SHP77 (cell line): ENCODE measurements around the gene BARX2.

ENCODE experiments used
- DNase-seq, 2 experiments: peaks; one replicate each; lab custom pipeline; 2025; lab: John Stamatoyannopoulos, UW

Gene BARX2

GRCh38 chr11:129402206-129403171 is 26.8 kb downstream of the BARX2 start:
- DNase-seq = no peak

GRCh38 chr11:129404731-129405130 is 29.1 kb downstream of the BARX2 start:
- no peak for DNase-seq

- no peak for DNase-seq
Observed at GRCh38 chr11:129408865-129409444, 33.3 kb downstream of the BARX2 start.

- no peak for DNase-seq
Observed at GRCh38 chr11:129410395-129410960, 34.8 kb downstream of the BARX2 start.

GRCh38 chr11:129412494-129412893 is 36.8 kb downstream of the BARX2 start:
- DNase-seq = no peak

- no peak for DNase-seq
Observed at GRCh38 chr11:129414144-129414872, 38.7 kb downstream of the BARX2 start.

GRCh38 chr11:129416080-129416820 is 40.6 kb downstream of the BARX2 start:
- DNase-seq = no peak

GRCh38 chr11:129417458-129417857 is 41.8 kb downstream of the BARX2 start:
- DNase-seq = no peak

GRCh38 chr11:129418039-129418438 is 42.4 kb downstream of the BARX2 start:
- DNase-seq = no peak

- DNase-seq = no peak
Observed at GRCh38 chr11:129419386-129419785, 43.7 kb downstream of the BARX2 start.

- DNase-seq = no peak
Observed at GRCh38 chr11:129423426-129423825, 47.8 kb downstream of the BARX2 start.

GRCh38 chr11:129425214-129425613 is 49.6 kb downstream of the BARX2 start:
- DNase-seq = peak; percentile 5 to 12

GRCh38 chr11:129426038-129426437 is 50.4 kb downstream of the BARX2 start:
- no peak for DNase-seq

- no peak for DNase-seq
Observed at GRCh38 chr11:129426776-129427175, 51.1 kb downstream of the BARX2 start.

- DNase-seq = no peak
Observed at GRCh38 chr11:129427376-129427775, 51.7 kb downstream of the BARX2 start.

GRCh38 chr11:129427816-129428406 is 52.3 kb downstream of the BARX2 start:
- DNase-seq = no peak

GRCh38 chr11:129428557-129428956 is 52.9 kb downstream of the BARX2 start:
- no peak for DNase-seq

- DNase-seq = no peak
Observed at GRCh38 chr11:129434641-129435498, 59.2 kb downstream of the BARX2 start.

- DNase-seq = no peak
Observed at GRCh38 chr11:129435499-129436245, 60.0 kb downstream of the BARX2 start.
